GM11168 (cell line): Measurements from ENCODE around the gene CHEK1.
"Not testable (repeated sequence)": the region's sequence is repeated elsewhere in the genome, so short reads cannot be mapped to it uniquely, and the experiment has no call there.

Source experiments
- in situ Hi-C: fragments of 300-500 bp; cut with MboI; formaldehyde crosslinking; loops from one replicate; pipeline ENCODE4 v1.12.0; 2022; ENCODE audit warnings: low sequenced_read_pairs; ENCODE audit not compliant: unreplicated experiment

The CHEK1 gene

DNA sequence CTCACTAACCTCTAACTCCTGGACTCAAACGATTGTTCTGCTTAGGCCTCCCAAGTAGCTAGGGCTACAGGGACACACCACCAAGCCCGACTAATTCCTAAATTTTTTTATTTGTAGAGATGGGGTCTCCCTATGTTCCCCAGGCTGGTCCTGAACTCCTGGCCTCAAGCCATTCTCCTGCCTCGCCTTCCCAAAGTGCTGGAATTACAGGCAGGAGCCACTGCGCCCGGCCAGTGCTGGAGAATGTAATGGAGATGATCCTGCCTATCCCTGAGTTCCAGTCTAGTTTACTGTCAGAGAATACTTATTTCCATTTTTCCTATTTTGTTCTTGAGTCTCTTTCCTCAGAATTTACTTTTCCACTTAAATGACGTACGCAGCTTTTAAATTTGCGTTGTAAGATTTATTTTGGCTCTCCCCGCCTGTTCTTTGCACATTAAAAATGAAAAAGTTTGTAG, at the start of gene CHEK1:
Gene CHEK1, plus strand, starts transcription at position 408 of the 458 bp plus-strand sequence. CDS start 1,606 bp downstream, outside the sequence.
- in situ Hi-C loops: no loop called here

DNA sequence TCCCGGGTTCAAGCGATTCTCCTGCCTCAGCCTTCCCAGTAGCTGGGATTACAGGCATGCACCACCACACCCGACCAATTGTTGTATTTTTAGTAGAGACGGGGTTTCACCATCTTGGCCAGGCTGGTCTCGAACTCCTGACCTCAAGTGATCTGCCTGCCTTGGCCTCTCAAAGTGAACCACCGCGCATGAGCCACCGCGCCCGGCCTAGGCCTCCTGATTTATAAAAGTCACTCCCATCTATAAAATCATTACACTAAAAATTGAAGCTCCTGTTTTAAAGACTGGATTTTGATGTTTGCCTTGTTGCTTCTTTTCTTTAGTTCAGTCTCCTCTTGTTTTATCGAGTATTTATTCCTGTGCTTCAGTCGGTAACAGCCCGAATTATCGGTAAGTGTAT, 47.8 kb upstream of the CHEK1 start:
- in situ Hi-C loops: not testable (repeated sequence)

DNA sequence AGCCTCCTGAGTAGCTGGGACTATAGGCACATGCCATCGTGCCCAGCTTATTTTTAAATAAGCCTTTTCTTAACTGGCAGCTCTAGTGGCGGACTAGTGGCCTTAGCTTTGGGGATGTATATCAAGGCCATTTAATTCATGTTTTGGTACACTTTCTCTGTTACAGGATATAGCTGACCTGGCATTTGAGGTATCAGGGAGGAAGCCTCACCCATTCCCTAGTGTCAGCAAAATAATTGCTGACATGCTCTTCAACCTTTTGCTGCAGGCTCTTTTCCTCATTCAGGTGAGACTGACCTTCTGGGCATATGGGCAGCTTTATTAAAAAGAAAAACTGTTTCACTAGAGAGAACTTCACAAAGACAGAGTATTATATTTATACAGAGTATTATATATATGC, 46.2 kb upstream of the CHEK1 start:
- in situ Hi-C loops: no loop called here

DNA sequence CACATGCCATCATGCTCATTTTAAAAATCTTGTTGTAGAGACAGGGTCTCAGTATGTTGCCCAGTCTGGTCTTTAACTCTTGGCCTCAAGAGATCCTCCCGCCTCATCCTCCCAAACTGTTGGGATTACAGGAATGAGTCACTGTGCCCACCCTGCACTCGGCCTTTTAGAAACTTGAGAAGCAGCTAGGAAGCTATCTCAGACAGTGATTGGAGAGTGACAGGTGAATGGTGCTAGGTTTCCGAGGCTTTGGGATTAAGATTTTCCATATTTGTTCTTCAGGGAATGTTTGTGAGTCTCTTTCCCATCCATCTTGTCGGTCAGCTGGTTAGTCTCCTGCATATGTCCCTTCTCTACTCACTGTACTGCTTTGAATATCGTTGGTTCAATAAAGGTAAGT, 45.2 kb upstream of the CHEK1 start:
- in situ Hi-C loops: no loop called here

DNA sequence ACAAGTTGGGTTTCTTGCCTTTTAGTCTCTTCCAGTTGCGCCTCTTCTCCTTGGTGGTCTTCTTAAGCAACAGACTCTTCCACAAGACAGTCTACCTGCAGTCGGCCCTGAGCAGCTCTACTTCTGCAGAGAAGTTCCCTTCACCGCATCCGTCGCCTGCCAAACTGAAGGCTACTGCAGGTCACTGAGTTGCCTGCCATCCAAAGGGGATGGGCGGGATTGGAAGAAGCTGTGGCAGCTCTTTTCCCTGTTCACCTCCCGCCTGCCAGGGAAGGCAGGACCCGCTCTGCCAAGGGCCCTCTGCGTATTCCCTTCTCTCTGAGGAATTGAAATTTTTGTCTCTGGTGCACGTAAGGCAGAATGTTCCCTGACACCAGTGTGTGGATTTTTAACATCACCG, 41.5 kb upstream of the CHEK1 start:
- in situ Hi-C loops: no loop called here

DNA sequence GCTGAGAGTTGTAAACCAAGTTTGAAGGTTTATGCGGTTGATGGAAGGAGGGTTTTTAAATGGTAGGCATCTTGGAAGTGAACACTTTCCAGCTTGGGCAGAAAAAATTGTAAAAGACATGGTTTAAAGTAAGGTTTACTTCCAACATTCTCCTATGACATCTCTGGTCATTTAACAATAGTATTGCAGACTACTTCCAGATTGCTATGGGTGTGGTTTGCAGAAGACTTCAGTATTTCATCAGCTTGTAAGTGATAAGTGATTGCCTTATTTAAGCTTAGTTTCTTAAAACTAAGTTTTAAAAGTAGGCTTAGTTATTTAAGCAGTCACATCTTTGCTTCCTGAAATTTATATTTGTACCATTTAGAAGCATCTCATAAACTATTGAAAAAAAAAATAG, 39.5 kb upstream of the CHEK1 start:
- in situ Hi-C loops: no loop called here

DNA sequence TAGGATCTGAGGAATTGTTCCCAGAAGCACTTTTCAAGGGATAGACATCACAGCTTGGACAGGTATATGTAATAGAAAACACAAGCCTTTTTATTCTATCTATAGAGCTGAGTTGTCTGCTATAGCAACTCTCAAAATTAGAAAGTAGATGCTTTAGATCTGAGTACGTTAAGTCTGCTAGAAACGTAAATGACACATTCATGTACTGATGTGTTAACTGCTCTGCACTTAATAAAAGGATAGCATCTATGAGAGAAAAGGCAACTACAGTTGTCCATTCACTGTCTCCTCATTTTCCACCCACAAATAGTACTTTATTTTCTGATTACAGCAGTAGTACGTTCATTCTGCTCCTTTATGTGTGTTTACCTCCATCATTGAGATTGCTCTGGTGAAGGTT, 38.3 kb upstream of the CHEK1 start:
- in situ Hi-C loops: no loop called here

DNA sequence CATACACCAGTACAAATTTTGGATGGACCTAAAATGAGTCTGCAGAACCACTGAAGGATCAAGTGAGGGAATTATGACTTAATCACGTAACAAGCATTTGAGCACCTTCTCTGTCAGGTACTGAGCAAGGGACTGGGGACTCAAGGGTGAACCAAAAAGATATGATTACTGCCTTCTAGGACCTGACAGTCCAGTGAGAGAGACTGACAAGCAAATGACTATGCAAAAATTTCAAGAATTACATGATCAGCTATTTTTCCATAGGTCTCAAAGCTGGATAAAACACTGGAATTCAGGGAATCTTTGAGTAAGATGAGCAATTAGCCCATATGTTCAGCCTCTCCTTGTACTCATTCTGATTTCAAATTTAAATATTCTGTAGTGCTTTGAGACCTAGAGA, 37.5 kb upstream of the CHEK1 start:
- in situ Hi-C loops: no loop called here

DNA sequence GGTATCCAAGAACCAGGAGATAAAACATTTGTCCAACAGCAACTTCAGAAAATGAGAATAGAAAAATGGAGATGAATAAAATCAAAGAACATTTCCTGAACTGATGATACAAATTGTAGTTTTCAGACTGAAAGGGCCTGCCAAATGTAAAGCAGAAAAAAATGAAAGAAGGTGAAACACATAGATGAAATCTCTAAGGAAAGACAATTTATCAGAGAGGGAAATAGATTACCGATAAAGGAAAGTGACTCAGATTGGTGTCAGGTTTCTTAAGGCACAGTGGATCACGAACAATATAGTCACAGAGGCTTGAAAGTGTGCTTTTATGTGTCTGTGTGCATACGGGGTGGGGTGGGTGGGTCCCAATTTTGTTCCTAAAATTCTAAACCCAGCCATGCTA, 36.5 kb upstream of the CHEK1 start:
- in situ Hi-C loops: no loop called here

DNA sequence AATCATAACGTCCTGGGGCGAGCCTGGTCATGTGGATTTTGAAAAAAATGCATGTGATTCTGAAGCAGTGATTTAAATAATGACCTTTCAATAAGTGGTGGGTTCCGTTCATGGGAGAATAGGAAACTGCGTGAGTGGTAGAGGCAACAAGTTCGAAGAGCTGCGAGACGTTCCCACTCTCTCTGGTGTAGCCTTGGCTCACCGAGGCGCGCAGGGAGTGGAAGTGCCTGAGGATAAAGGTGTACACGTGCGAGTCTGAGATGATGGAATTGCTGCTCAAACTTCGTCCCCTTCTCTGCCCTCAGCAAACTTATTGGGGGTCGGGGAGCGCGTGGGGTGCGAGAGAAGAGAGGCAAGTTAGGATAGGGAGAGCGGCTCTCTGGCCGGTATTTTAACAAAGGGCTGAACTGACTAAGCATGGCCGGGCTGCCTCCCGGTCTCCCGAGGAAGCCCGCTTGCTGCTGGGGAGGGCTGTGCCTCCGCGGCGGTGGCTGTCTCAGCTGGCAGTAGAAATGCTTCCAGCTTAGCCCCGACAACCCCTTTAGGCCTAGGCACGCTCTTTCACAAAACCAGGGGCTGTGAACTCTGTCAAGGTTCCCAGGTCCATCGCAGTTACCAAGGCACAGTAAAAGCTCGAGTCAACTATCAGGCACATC, 33.2 kb upstream of the CHEK1 start:
- in situ Hi-C loops: no loop called here

DNA sequence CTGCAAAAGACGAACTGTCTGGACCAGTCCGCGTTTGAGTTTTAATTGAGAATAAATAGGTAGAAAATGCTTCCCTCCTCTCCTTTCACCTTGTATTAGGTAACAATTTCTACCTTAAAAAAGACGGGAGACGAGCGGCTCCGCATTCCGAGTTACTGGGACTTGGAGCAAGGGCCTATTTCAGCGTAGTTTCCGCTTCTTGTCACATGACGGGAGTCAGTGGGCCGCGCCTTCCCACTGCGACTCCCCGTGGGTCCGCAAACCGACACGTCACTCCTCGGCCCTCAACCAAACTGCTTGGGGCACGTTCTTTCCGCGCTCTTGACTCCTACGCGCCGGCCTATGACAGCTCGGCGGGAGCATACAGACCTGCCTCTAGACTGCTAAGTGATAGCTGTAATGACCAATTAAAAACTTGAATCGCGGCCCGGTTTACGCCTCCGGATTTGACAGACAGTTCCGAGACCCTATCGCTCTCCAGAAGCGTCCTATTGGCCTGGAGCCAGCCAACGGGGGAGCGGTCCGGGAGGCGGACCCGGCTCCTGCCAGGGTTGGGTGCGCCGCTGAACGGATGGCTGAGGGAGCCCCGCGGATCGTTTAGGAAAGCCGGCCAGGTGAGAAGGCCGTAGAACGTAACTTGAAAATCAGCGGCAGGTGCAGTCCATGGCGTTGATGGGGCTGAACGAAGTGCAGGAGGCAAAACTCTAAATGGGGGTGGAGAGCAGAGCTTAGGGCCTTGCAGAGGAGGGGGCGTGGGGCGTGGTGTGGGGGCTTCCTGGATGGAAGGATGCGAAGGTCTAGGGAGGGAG, 32.5 kb upstream of the CHEK1 start, which contains the start of gene STT3A:
Gene STT3A, plus strand, starts transcription at position 548 of the 809 bp plus-strand sequence. CDS start 3,064 bp downstream, outside the sequence.
- in situ Hi-C loops: no loop called here

DNA sequence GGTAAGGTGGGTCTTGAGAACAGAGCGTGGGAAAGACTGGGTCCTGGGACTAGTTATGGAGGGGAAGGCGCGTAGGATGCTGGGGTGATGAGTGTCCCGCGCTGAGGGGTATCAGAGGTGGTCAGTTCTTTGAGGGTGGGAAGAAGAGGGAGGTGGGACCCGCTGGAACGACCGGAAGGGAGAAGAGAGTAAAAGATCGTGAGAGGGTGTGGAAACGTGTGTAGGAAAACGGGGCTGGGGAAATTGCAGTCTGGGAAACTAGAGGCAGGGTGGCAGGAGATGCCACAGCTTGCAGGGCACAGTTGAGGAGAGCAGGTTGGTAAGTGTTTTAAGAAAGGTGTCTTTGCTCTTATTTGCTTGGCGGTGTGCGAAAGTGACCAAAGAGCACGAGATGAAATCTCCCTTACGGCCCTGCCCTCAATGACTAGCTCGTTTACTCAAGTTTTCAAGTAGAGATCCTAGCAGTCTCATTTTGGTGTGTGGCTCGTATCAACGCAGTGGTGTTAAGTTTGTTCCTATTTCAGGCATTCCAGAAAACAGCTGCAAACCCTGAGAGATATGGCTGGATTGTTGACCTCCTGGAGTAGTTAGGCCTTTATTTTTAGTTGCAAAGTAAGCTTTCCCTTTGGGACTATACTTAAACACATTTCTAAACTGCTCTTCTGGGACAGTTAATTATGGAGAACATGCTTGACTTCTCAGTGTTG, 31.7 kb upstream of the CHEK1 start:
- in situ Hi-C loops: no loop called here

DNA sequence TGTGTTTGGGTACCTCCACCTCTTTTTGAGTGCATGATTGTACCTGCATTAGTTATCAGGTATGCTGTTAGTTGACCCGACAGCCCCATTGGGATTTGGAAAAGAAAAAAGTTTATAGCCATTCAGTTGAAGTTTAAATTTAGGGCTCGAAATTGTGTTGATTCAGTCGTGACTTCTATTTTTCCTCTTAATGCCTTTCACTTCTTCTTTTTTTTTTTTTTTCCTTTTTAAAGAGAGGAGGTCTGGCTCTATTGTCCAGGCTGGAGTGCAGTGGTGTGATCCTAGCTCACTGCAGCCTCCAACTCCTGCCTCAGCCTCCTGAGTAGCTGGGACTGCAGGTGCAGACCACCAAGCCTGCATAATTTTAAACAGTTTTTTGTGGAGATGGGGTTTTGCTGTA, 30.0 kb upstream of the CHEK1 start:
- in situ Hi-C loops: no loop called here

DNA sequence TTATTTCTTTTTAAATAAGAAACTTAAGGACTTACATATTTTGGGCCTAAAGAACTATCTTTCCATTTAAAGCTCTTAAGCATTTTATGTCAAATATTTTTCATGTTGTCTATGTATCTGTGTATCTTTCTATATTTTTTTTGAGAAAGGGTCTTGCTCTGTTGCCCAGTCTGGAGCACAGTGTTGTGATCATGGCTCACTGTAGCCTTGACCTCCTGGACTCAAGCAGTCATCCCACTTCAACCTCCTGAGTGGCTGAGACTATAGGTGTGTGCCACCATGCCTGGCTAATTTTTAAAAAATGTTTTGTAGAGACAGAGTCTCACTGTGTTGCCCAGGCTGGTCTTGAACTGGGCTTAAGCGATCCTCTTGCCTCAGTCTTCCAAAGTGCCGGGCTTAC, 24.3 kb upstream of the CHEK1 start:
- in situ Hi-C loops: no loop called here

DNA sequence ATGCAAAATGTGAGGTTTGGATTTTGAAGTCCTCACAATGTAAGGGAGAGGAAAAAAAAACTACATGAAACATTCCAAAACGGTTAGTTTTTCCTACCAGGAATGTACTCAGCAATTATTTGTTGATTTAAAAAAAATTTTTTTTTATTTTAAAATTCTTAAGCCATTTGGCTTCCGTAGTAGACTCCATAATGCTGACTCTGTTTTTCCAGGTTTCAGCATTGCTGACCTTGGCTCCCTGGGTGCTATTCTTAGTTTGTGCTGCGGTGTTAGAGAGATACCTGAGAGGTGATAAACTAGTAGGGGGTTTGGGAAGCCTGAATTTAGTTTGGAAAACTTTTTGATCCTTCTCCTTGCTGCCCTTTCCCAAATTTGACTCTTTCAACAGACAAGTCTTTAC, 21.8 kb upstream of the CHEK1 start:
- in situ Hi-C loops: no loop called here

DNA sequence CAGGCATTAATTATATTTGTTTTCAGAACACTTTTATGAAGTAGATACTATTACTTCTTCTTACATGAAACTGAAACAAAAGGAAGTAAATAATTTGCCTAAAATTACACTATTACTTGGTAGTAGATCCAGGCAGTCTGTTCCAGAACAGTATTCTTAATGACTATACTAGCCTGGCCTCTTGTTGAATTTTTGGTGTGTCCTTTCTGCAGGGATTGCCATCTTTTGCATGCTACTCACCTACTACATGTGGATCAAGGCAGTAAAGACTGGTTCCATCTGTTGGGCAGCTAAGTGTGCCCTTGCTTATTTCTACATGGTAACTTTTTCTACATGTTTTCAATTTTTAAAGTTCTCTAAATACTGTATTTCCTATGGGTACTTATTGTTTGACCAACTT, 19.5 kb upstream of the CHEK1 start:
- in situ Hi-C loops: no loop called here

DNA sequence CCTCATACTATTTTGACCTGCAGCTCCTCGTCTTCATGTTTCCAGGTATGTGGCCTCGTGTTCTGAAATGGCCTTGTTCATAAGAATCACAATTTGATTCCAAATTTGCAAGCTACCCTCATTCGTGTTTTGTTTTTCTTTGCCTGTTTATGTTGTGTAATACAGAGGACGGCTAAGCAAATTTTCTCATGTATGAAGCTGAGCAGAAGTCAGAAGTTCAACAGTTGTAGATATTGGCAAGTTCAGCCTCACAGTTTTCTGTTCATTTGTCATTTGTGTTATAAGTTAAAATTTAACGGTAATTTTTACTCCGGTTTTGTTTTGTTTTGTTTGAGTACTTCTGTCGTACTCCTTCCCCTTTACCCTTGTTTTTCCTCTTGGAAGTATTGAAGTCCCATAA, 15.4 kb upstream of the CHEK1 start:
- in situ Hi-C loops: no loop called here

DNA sequence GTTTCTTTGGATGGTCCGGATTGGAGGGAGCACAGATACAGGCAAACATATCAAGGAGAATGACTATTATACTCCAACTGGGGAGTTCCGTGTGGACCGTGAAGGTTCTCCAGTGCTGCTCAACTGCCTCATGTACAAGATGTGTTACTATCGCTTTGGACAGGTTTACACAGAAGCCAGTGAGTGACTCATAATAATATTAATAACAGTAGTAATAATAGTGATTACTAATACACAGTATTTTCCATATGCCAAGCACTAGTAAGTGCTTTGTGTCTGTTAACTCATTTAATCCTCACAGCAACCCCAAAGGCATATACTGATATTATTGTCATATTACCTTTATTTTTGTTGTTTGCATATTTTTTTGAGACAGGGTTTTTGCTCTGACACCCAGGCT, 6.6 kb upstream of the CHEK1 start:
- in situ Hi-C loops: no loop called here

DNA sequence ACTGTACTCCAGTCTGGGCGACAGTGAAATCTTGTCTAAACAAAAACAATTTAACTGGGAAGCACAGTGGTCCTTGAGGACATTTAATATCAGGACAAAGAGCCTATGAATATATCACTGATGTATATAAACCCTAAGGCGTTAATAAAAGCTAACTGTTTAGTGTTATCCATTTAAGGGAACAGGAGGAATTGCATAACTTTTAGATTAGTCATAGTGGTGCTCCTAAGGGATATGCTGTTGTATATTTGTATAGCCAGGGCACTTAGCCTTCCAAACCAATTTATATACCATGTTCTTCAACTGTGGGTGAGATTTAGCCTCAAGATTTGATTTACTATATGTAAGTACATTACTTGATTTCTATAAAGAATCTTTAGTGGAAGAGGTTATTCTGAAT, 3.0 kb upstream of the CHEK1 start:
- in situ Hi-C loops: no loop called here

DNA sequence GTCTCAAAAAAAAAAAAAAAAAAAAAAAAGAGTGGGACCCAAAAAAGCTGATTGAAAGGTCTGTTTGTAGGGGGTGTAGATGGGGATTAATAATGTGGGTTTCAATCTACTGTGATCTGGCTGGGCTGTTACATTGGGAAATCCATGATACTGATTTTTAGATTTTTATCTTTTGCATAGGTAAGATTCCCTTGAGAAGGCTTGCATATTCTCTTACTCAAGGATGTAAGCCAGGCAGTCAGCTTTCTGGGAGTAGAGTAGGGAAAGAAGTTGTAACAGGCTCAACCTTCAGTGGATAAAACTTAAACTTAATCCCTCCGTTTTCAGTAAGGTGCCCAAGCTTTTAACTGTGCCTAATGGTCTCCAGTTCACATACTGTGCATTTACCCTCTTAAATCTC, 1.9 kb upstream of the CHEK1 start:
- in situ Hi-C loops: no loop called here

DNA sequence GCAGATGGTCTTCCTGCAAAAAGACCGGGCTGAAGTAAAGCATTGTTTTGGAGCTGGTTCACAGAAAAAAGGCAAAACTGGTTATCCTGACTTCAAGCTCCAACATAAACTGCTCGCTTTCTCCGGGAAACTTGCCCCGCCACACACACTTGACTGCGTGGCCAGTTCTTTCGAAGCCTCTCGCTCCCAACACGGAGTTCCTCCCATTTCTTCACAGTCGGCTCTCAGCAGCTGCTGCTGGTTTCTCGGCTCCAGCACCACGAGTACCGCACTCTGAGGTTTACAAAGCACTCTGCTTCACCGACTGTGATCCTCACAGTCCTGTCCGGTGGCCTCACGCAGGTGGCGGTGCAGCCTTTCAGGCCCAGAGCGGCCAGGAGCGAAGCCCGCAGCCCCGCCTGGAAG, 264 bp downstream of the CHEK1 start:
- in situ Hi-C loops: no loop called here
